HL-60 (cell line): ENCODE results near the gene VWA7.

Experiments used
- GABPA ChIP-seq: IDR thresholded peaks from 2 replicates; pipeline ENCODE4 v1.6.1; 2012; ENCODE audit warnings: low read depth
- POLR2AphosphoS5 ChIP-seq: IDR thresholded peaks from 2 replicates; pipeline ENCODE4 v1.6.1; 2012; ENCODE audit warnings: low read depth
- SPI1 ChIP-seq: IDR thresholded peaks from 2 replicates; pipeline ENCODE4 v1.6.1; 2012; ENCODE audit warnings: low read depth, mild to moderate bottlenecking, borderline replicate concordance
- TF ChIP-seq, protein P1 (sequence below): IDR thresholded peaks from one replicate; pipeline ENCODE4 v1.5.1; 2011; ENCODE audit warnings: low read length, control low read depth, inconsistent platforms; ENCODE audit not compliant: insufficient read depth

DNA sequence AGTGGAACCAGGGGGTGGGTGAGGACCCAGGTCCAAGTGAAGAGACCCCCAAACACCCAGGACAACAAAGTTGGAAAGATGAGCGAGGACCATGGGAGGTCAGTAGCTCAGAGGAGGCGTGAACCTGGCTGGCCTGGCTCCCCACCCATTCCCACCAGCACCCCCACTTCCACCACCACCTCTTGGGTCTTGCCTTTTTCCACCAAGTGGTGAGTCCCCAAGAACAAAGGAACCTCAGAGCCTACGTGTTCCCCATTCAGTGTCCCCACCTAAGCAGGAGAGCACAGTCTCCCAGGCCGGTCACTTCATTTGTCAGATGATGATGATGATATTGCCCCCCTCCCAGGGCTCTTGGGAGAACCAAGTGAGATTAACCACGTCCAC lies 531 bp upstream of the VWA7 start:
- TF ChIP-seq, protein P1, sequence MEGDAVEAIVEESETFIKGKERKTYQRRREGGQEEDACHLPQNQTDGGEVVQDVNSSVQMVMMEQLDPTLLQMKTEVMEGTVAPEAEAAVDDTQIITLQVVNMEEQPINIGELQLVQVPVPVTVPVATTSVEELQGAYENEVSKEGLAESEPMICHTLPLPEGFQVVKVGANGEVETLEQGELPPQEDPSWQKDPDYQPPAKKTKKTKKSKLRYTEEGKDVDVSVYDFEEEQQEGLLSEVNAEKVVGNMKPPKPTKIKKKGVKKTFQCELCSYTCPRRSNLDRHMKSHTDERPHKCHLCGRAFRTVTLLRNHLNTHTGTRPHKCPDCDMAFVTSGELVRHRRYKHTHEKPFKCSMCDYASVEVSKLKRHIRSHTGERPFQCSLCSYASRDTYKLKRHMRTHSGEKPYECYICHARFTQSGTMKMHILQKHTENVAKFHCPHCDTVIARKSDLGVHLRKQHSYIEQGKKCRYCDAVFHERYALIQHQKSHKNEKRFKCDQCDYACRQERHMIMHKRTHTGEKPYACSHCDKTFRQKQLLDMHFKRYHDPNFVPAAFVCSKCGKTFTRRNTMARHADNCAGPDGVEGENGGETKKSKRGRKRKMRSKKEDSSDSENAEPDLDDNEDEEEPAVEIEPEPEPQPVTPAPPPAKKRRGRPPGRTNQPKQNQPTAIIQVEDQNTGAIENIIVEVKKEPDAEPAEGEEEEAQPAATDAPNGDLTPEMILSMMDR = no peak
- TF ChIP-seq GABPA (no peak), POLR2AphosphoS5 (no peak), SPI1 (no peak)
